Hepatocyte (in vitro differentiated cells): ENCODE data around the gene GNG12. TPM values are rescaled to one million over a fixed set of nuclear protein-coding genes. Genes with fewer than 3 reads are reported as not detected.

Experiments
- DNase-seq: peaks from one replicate; pipeline ENCODE4 v3.0.0-alpha.2; 2016; ENCODE audit warnings: low spot score
- H2AFZ ChIP-seq: fragments of 200-600 bp; sonication (generic); 2 replicates; pipeline ENCODE4 v1.6.0; 2016; ENCODE audit warnings: antibody characterized with exemption, mild to moderate bottlenecking
- H3K27ac ChIP-seq: fragments of 200-600 bp; sonication (generic); 2 replicates; pipeline ENCODE4 v1.5.1; 2016; ENCODE audit warnings: mild to moderate bottlenecking
- H3K27me3 ChIP-seq: fragments of 200-600 bp; sonication (generic); 2 replicates; pipeline ENCODE4 v1.6.1; 2016
- H3K36me3 ChIP-seq: fragments of 200-600 bp; sonication (generic); replicated peaks from 2 replicates; pipeline ENCODE4 v1.5.1; 2016; ENCODE audit warnings: low read depth; ENCODE audit not compliant: insufficient read depth
- H3K4me1 ChIP-seq: fragments of 200-600 bp; sonication (generic); 2 replicates; pipeline ENCODE4 v1.5.1; 2016; ENCODE audit warnings: mild to moderate bottlenecking, moderate library complexity; ENCODE audit not compliant: insufficient read depth
- H3K4me2 ChIP-seq: fragments of 200-600 bp; sonication (generic); 2 replicates; pipeline ENCODE4 v1.6.0; 2016
- H3K4me3 ChIP-seq: fragments of 200-600 bp; sonication (generic); 2 replicates; pipeline ENCODE4 v1.5.1; 2016; ENCODE audit warnings: mild to moderate bottlenecking
- H3K79me2 ChIP-seq: fragments of 200-600 bp; sonication (generic); 2 replicates; pipeline ENCODE4 v1.6.0; 2017; ENCODE audit warnings: mild to moderate bottlenecking
- H3K9me2 ChIP-seq: fragments of 200-600 bp; sonication (generic); replicated peaks from 2 replicates; pipeline ENCODE4 v1.6.0; 2017; ENCODE audit warnings: mild to moderate bottlenecking; ENCODE audit not compliant: insufficient read depth
- H3K9me3 ChIP-seq: fragments of 200-600 bp; sonication (generic); 2 replicates; pipeline ENCODE4 v1.5.1; 2016; ENCODE audit warnings: low read depth, mild to moderate bottlenecking
- H4K20me1 ChIP-seq: fragments of 200-600 bp; sonication (generic); 2 replicates; pipeline ENCODE4 v1.6.0; 2016; ENCODE audit warnings: mild to moderate bottlenecking; ENCODE audit not compliant: insufficient read depth, poor library complexity, severe bottlenecking
- CTCF ChIP-seq: fragments of 200-600 bp; sonication (generic); IDR thresholded peaks from 2 replicates; pipeline ENCODE4 v1.5.1; 2016; ENCODE audit warnings: antibody characterized with exemption, mild to moderate bottlenecking; ENCODE audit not compliant: poor library complexity
- EZH2 ChIP-seq: fragments of 200-600 bp; sonication (generic); IDR thresholded peaks from 2 replicates; pipeline ENCODE4 v1.6.1; 2016; ENCODE audit warnings: antibody characterized with exemption, mild to moderate bottlenecking, borderline replicate concordance
- EZH2phosphoT487 ChIP-seq: fragments of 200-600 bp; sonication (generic); IDR thresholded peaks from one replicate; pipeline ENCODE4 v1.6.1; 2018; ENCODE audit warnings: antibody characterized with exemption, mild to moderate bottlenecking, low read depth, moderate library complexity; ENCODE audit not compliant: unreplicated experiment, severe bottlenecking
- WGBS: methylation state at CpG from one replicate; pipeline ENCODE4 v1.1.6; 2016; ENCODE audit warnings: low lambda C conversion rate; ENCODE audit errors: missing lambda C conversion rate; 5-methylcytosine and 5-hydroxymethylcytosine counted together
- polyA plus RNA-seq: library from polyadenylated mRNA; unstranded; fragments of >200 nt; fragmentation: Nextera tagmentation; extraction: Ambion mirVana; gene quantifications from 2 replicates; pipeline ENCODE4 v1.2.1, GENCODE V29; 2016
- total RNA-seq: library from RNA; depleted of rRNA; stranded (reverse); fragments of >200 nt; gene quantifications from 2 replicates; pipeline ENCODE4 v1.2.3, GENCODE V29; 2014

Gene GNG12
- total and polyA plus RNA-seq, 2 experiments from 2014 or later, result 49.6 to 108 TPM

DNA sequence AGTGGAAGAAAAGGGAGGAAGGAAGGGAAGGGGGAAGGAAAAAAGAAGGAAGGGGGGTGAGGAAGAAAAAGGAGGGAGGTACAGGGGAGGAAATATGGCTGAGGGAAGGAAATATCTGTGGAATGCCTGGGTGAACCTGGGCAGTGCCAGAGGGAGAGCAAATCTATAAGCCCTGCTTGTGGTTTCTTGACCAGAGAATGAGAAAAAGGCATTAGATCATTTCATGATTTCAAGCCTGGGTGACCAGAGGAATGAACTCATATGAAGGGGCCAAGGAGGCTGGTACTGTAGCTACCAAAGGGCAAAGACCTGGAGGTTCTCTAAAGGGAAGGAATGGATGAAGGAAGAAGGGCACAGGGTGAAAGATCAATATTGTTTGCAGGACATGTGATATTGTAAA is 31.4 kb downstream of the GNG12 start:
- no peaks in the 10 kb centered on the region for H3K27me3 ChIP-seq
- H3K9me2 ChIP-seq, result no peaks in the 10 kb centered on the region
- DNase-seq, result no peak
- peaks cover 86% of the 10 kb centered on the region for H3K79me2 ChIP-seq
- H3K4me2 ChIP-seq, result no peak overlapping the region
- H2AFZ ChIP-seq, result no peak overlapping the region
- H3K27ac ChIP-seq, result no peak overlapping the region
- no peak for TF ChIP-seq EZH2phosphoT487
- TF ChIP-seq EZH2, result no peak
- TF ChIP-seq CTCF, result no peak
- H3K36me3 ChIP-seq, result no peaks in the 10 kb centered on the region
- H3K4me1 ChIP-seq, result peaks cover 31% of the 10 kb centered on the region
- no peaks in the 10 kb centered on the region for H3K9me3 ChIP-seq
- H3K4me3 ChIP-seq, result no peak overlapping the region
- no peaks in the 10 kb centered on the region for H4K20me1 ChIP-seq

DNA sequence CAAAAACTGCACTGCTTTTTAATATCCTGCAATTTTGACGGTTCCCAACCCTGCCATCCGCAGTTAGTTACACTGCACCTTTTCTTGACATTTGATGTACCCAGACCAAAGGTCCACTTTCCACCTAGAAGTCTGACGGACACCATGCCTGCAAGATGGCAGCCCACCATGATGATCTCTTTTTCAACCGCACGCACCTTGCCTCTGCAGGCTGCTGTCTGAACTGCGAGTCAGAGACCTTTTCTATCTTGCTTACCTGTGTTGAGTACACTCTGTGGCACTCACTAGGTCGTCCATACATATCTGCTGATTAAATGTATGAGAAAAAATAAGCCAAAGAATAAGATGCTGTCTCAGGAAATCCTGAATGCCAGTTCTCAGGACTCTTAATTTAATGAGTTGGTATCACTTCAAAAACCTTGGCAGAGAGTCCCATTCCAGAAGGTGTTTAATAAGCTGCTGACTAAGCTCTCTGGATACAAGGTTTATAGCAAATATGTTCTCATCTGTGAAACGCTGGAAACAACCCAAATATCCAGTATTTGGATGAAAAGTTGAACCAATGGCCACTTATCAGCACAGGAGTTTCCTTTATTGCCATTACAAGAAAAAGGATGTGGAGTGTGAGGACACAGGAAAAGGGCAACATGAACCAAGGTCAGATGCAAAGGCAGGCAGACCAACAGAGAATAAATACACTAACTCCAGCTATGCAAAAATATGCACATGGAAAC is 37.9 kb downstream of the GNG12 start:
- Histone ChIP-seq H3K9me3 (no peaks in the 10 kb centered on the region), H4K20me1 (no peaks in the 10 kb centered on the region), H3K27ac (no peak overlapping the region), H3K79me2 (peaks cover 86% of the 10 kb centered on the region), H3K27me3 (no peaks in the 10 kb centered on the region), H3K4me2 (no peak overlapping the region), H2AFZ (no peak overlapping the region), H3K36me3 (no peaks in the 10 kb centered on the region), H3K4me3 (no peak overlapping the region), H3K4me1 (peaks cover 32% of the 10 kb centered on the region), H3K9me2 (no peaks in the 10 kb centered on the region)
- WGBS, result 93% methylated on average over 8 of the region's 8 CpGs
- DNase-seq, result no peak
- no peak for TF ChIP-seq EZH2phosphoT487
- no peak for TF ChIP-seq EZH2
- TF ChIP-seq CTCF, result no peak

DNA sequence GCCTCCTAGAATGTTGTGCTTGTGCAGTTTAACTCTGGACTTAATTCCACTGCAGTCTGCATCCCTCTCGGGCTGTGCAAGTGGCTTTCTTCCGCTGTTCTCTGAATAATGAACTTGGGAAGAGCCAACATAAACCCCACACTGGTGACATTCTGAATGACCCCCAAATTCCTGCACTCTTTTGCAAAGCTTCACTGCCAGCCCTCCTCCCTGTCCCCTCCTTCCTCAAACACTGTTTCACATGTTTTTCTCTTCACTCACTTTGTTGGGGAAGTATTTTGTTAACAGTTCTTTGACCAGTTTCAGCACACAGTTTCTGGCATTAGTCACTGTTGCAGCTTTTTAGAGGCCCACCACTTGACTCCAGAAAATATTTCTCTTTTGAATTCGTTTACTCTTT is 39.7 kb downstream of the GNG12 start:
- Histone ChIP-seq H4K20me1 (no peaks in the 10 kb centered on the region), H3K4me2 (peak overlapping the region; percentile 19), H3K27me3 (no peaks in the 10 kb centered on the region), H3K4me3 (no peak overlapping the region), H3K36me3 (no peaks in the 10 kb centered on the region), H2AFZ (no peak overlapping the region), H3K27ac (peak overlapping the region; percentile 56), H3K9me3 (no peaks in the 10 kb centered on the region), H3K79me2 (peaks cover 88% of the 10 kb centered on the region), H3K9me2 (no peaks in the 10 kb centered on the region), H3K4me1 (peaks cover 32% of the 10 kb centered on the region)
- WGBS, result 61% methylated on average over 3 of the region's 3 CpGs
- no peak for TF ChIP-seq CTCF
- DNase-seq, result no peak
